Measurements from ENCODE around the gene SLC3A2. TPM values are rescaled to one million over a fixed set of nuclear protein-coding genes. Genes with fewer than 3 reads are reported as not detected.
"Not testable (repeated sequence)": the region's sequence is repeated elsewhere in the genome, so short reads cannot be mapped to it uniquely, and the experiment has no call there.

Gene SLC3A2
- total and polyA plus RNA-seq, 2 donors (not counting 3 experiments of a cell fraction or from before 2014, with no cell fraction given) = 208 to 337 TPM

- DNase-seq (ENCODE audit: low read depth, low spot score) (no peak), FAIRE-seq (no peak)
- no peak overlapping the region for H3K27ac ChIP-seq (ENCODE audit: insufficient read depth, low read depth, low read length)
- H3K4me3 ChIP-seq (replicated peaks in 1 of 3; ENCODE audit: insufficient read depth in 1 of 3, low read depth in 1 of 3, low read length in 3 of 3) = no peak overlapping the region
- no peak overlapping the region for H2AFZ ChIP-seq (ENCODE audit: low read depth, low read length)
- H3K4me2 ChIP-seq (ENCODE audit: insufficient read depth, low read length) = no peak overlapping the region
- dilution Hi-C loops (cut with MboI; ENCODE audit: extremely low pct_ligation_motif_present, low sequenced_read_pairs) = no loop called here
- peaks cover 9% of the 10 kb centered on the region for H3K4me1 ChIP-seq (ENCODE audit: control insufficient read depth, extremely low read depth, insufficient read depth, low read length)
- TF ChIP-seq MYC (IDR thresholded peaks at IDR 0.05; ENCODE audit: low read depth, low read length) = no peak
- no peaks in the 10 kb centered on the region for H3K9me3 ChIP-seq (replicated peaks; ENCODE audit: control insufficient read depth, insufficient read depth, low read length)
- H4K20me1 ChIP-seq (replicated peaks; ENCODE audit: control insufficient read depth, extremely low read depth, insufficient read depth, low read length) = no peaks in the 10 kb centered on the region
- peaks cover 34% of the 10 kb centered on the region for H3K79me2 ChIP-seq (ENCODE audit: control insufficient read depth, insufficient read depth, low read length)
- ChIA-PET POLR2A (no interaction called here), CTCF (no interaction called here)
- H3K9me1 ChIP-seq (replicated peaks; ENCODE audit: control insufficient read depth, extremely low read depth, insufficient read depth, low read length) = no peaks in the 10 kb centered on the region
- H3K36me3 ChIP-seq (ENCODE audit: control insufficient read depth in 2 of 2, extremely low read depth in 1 of 2, insufficient read depth in 2 of 2, low read length in 2 of 2) = peaks cover 5 to 15% of the 10 kb centered on the region in 2 experiments
- BruUV-seq (replicated peaks) = no TSS peak
- intact Hi-C loops (cut with micrococcal nuclease) = no loop called here
- H3K9ac ChIP-seq (replicated peaks; ENCODE audit: extremely low read depth, insufficient read depth, low read length) = no peak overlapping the region
- H3K27me3 ChIP-seq (ENCODE audit: control insufficient read depth in 2 of 2, insufficient read depth in 2 of 2, low read length in 2 of 2) = no peaks in the 10 kb centered on the region
Observed at GRCh38 chr11:62835336-62835735, 45.4 kb upstream of the SLC3A2 start.

- peak; percentile 93 for DNase-seq (ENCODE audit: low read depth, low spot score)
- H3K27me3 ChIP-seq (ENCODE audit: control insufficient read depth in 2 of 2, insufficient read depth in 2 of 2, low read length in 2 of 2) = no peaks in the 10 kb centered on the region
- no peaks in the 10 kb centered on the region for H3K9me3 ChIP-seq (replicated peaks; ENCODE audit: control insufficient read depth, insufficient read depth, low read length)
- TF ChIP-seq MYC (IDR thresholded peaks at IDR 0.05; ENCODE audit: low read depth, low read length) = peak; percentile 94
- TF ChIP-seq POLR2AphosphoS5 (IDR thresholded peaks at IDR 0.05; ENCODE audit: insufficient read depth, low read depth, low read length) = peak; percentile 94
- TF ChIP-seq FOS (IDR thresholded peaks at IDR 0.05; ENCODE audit: borderline replicate concordance, insufficient read depth, low read length) = no peak
- peak; percentile 92 for TF ChIP-seq POLR2A (IDR thresholded peaks at IDR 0.05; ENCODE audit: low read depth, low read length)
- no peak for TF ChIP-seq GATA2 (IDR thresholded peaks at IDR 0.05; ENCODE audit: insufficient read depth, insufficient read length, low read depth, low read length)
- TF ChIP-seq MAX (IDR thresholded peaks at IDR 0.05; ENCODE audit: insufficient read depth, insufficient read length) = peak; percentile 98
- no peaks in the 10 kb centered on the region for H3K9me1 ChIP-seq (replicated peaks; ENCODE audit: control insufficient read depth, extremely low read depth, insufficient read depth, low read length)
- H3K4me1 ChIP-seq (ENCODE audit: control insufficient read depth, extremely low read depth, insufficient read depth, low read length) = peaks cover 7% of the 10 kb centered on the region
- peak within 1 kb of the TSS; percentile 74 for H3K27ac ChIP-seq (ENCODE audit: insufficient read depth, low read depth, low read length)
- no peaks in the 10 kb centered on the region for H4K20me1 ChIP-seq (replicated peaks; ENCODE audit: control insufficient read depth, extremely low read depth, insufficient read depth, low read length)
- dilution Hi-C loops (cut with MboI; ENCODE audit: extremely low pct_ligation_motif_present, low sequenced_read_pairs) = no loop called here
- peak within 1 kb of the TSS; percentile 19 for H2AFZ ChIP-seq (ENCODE audit: low read depth, low read length)
- POLR2A ChIA-PET = interaction anchor here (0.6 to 3.4 kb wide), 8 partner anchors 7 to 160 kb away, joined by 3 to 186 read pairs (median 24); partner anchors contain the start of genes HNRNPUL2, NXF1, POLR2G and STX5
- peaks cover 25% of the 10 kb centered on the region for H3K79me2 ChIP-seq (ENCODE audit: control insufficient read depth, insufficient read depth, low read length)
- peak; percentile 81 for FAIRE-seq
- peak within 1 kb of the TSS; percentile 34 to 90 (median 84) for H3K4me3 ChIP-seq (replicated peaks in 1 of 3; ENCODE audit: insufficient read depth in 1 of 3, low read depth in 1 of 3, low read length in 3 of 3)
- peak within 1 kb of the TSS; percentile 89 for H3K4me2 ChIP-seq (ENCODE audit: insufficient read depth, low read length)
- BruUV-seq (replicated peaks) = no TSS peak
- CTCF ChIA-PET = interaction anchor here (0.6 to 3.0 kb wide), 4 partner anchors 22 to 85 kb away, joined by 3 to 27 read pairs (median 3); partner anchors contain the start of genes SLC3A2, TMEM179B and ZBTB3
- intact Hi-C loops (cut with micrococcal nuclease) = loop anchor here (1.0 kb wide), 2 partner anchors 34 to 52 kb away; partner anchors contain the start of genes NXF1 and TMEM179B
- H3K36me3 ChIP-seq (ENCODE audit: control insufficient read depth in 2 of 2, extremely low read depth in 1 of 2, insufficient read depth in 2 of 2, low read length in 2 of 2) = peaks cover 5 to 10% of the 10 kb centered on the region in 2 experiments
- peak within 1 kb of the TSS; percentile 79 for H3K9ac ChIP-seq (replicated peaks; ENCODE audit: extremely low read depth, insufficient read depth, low read length)
Observed at GRCh38 chr11:62839050-62839945, 41.4 kb upstream of the SLC3A2 start, which contains the start of gene WDR74. Gene WDR74, minus strand, starts transcription at chr11:62839590. Its CDS starts 20 bp downstream, at chr11:62839570.

- BruUV-seq (replicated peaks); H3K27me3 ChIP-seq (ENCODE audit: control insufficient read depth in 2 of 2, insufficient read depth in 2 of 2, low read length in 2 of 2); H3K9me1 ChIP-seq (replicated peaks; ENCODE audit: control insufficient read depth, extremely low read depth, insufficient read depth, low read length); FAIRE-seq; H3K4me1 ChIP-seq (ENCODE audit: control insufficient read depth, extremely low read depth, insufficient read depth, low read length); dilution Hi-C loops (cut with MboI; ENCODE audit: extremely low pct_ligation_motif_present, low sequenced_read_pairs); H3K9me3 ChIP-seq (replicated peaks; ENCODE audit: control insufficient read depth, insufficient read depth, low read length); H3K36me3 ChIP-seq (ENCODE audit: control insufficient read depth in 2 of 2, extremely low read depth in 1 of 2, insufficient read depth in 2 of 2, low read length in 2 of 2); H4K20me1 ChIP-seq (replicated peaks; ENCODE audit: control insufficient read depth, extremely low read depth, insufficient read depth, low read length); DNase-seq (ENCODE audit: low read depth, low spot score): not testable (repeated sequence)
- Histone ChIP-seq H3K4me2 (ENCODE audit: insufficient read depth, low read length) (peak overlapping the region; percentile 89), H3K9ac (replicated peaks; ENCODE audit: extremely low read depth, insufficient read depth, low read length) (peak overlapping the region; percentile 79), H2AFZ (ENCODE audit: low read depth, low read length) (peak overlapping the region; percentile 19), H3K79me2 (ENCODE audit: control insufficient read depth, insufficient read depth, low read length) (peaks cover 25% of the 10 kb centered on the region), H3K4me3 (replicated peaks in 1 of 3; ENCODE audit: insufficient read depth in 1 of 3, low read depth in 1 of 3, low read length in 3 of 3) (peak overlapping the region; percentile 24 to 90 (median 84)), H3K27ac (ENCODE audit: insufficient read depth, low read depth, low read length) (peak overlapping the region; percentile 74)
- ChIA-PET POLR2A (interaction anchor here (0.6 to 3.4 kb wide), 56 partner anchors 9 to 840 kb away, joined by 3 to 186 read pairs (median 4); partner anchors contain the start of genes C11orf98, CSKMT, EEF1G and GANAB), CTCF (interaction anchor here (1.0 to 3.0 kb wide), 3 partner anchors 41 to 446 kb away, joined by 5 to 27 read pairs (median 7); partner anchors contain the start of genes SLC3A2 and TMEM179B)
- intact Hi-C loops (cut with micrococcal nuclease) = loop anchor here (1.0 to 5.0 kb wide), 5 partner anchors 9 to 289 kb away; partner anchors contain the start of genes HNRNPUL2, STX5, TEX54 and TUT1
Observed at GRCh38 chr11:62840721-62841360, 39.9 kb upstream of the SLC3A2 start.

All from endothelial cell of umbilical vein (primary cell).